Neutrophil (primary cell): ENCODE measurements around the gene DLG4.

Experiments used
- H3K27ac ChIP-seq: fragments of 200-600 bp; sonication (generic); 2 replicates; pipeline ENCODE4 v1.5.1; 2016; ENCODE audit warnings: mild to moderate bottlenecking, moderate library complexity
- H3K27me3 ChIP-seq: fragments of 200-600 bp; sonication (generic); 2 replicates; pipeline ENCODE4 v1.6.0; 2016; ENCODE audit warnings: mild to moderate bottlenecking
- H3K36me3 ChIP-seq: fragments of 200-600 bp; sonication (generic); 2 replicates; pipeline ENCODE4 v1.5.1; 2017
- H3K4me1 ChIP-seq, 2 experiments: fragments of 200-600 bp in 1 of 2; sonication (generic) in 1 of 2; 1 replicate in 1 of 2; 2 replicates in 1 of 2; pipeline versions ENCODE4 v1.5.1 to v1.6.1; 2013 to 2016; ENCODE audit warnings: low read depth in 1 of 2, low read length in 1 of 2, mild to moderate bottlenecking in 1 of 2, moderate library complexity in 1 of 2; ENCODE audit not compliant: control insufficient read depth in 1 of 2, insufficient read depth in 1 of 2
- H3K4me3 ChIP-seq, 2 experiments: fragments of 200-600 bp in 1 of 2; sonication (generic) in 1 of 2; 1 replicate in 1 of 2; 2 replicates in 1 of 2; pipeline ENCODE4 v1.5.1; 2013 to 2016; ENCODE audit warnings: low read depth in 1 of 2, low read length in 1 of 2, mild to moderate bottlenecking in 1 of 2, moderate library complexity in 1 of 2
- H3K9me3 ChIP-seq: fragments of 200-600 bp; sonication (generic); 2 replicates; pipeline ENCODE4 v1.5.1; 2016
- CTCF ChIP-seq: fragments of 200-600 bp; sonication (generic); IDR thresholded peaks from 2 replicates; pipeline ENCODE4 v1.5.1; 2016; ENCODE audit warnings: antibody characterized with exemption

DLG4 gene

GRCh38 chr17:7239091-7240027 is 19.7 kb upstream of the DLG4 start, which contains the start of gene PHF23:
PHF23 (minus strand) TSS chr17:7239457; CDS start chr17:7239279, 178 bp downstream.
- peak within 1 kb of the TSS; percentile 99 for H3K27ac ChIP-seq
- peaks cover 55% of the 10 kb centered on the region for H3K36me3 ChIP-seq
- peak within 1 kb of the TSS; percentile 84 to 98 for H3K4me3 ChIP-seq
- H3K9me3 ChIP-seq = no peaks in the 10 kb centered on the region
- peaks cover 58 to 64% of the 10 kb centered on the region in 2 experiments for H3K4me1 ChIP-seq
- no peaks in the 10 kb centered on the region for H3K27me3 ChIP-seq
- TF ChIP-seq CTCF = peak; percentile 72

- Histone ChIP-seq H3K4me1 (peaks cover 60 to 65% of the 10 kb centered on the region in 2 experiments), H3K9me3 (no peaks in the 10 kb centered on the region), H3K36me3 (peaks cover 48% of the 10 kb centered on the region), H3K27me3 (no peaks in the 10 kb centered on the region), H3K4me3 (peak overlapping the region; percentile 84 to 98), H3K27ac (peak overlapping the region; percentile 99)
- TF ChIP-seq CTCF = no peak
Measured at GRCh38 chr17:7238420-7239090, 18.9 kb upstream of the DLG4 start.

GRCh38 chr17:7237761-7238419 is 18.3 kb upstream of the DLG4 start:
- Histone ChIP-seq H3K9me3 (no peaks in the 10 kb centered on the region), H3K4me3 (peak overlapping the region; percentile 84 to 98), H3K36me3 (peaks cover 48% of the 10 kb centered on the region), H3K4me1 (peaks cover 62 to 65% of the 10 kb centered on the region in 2 experiments), H3K27ac (peak overlapping the region; percentile 99), H3K27me3 (no peaks in the 10 kb centered on the region)
- no peak for TF ChIP-seq CTCF

- no peak for TF ChIP-seq CTCF
- peaks cover 62 to 65% of the 10 kb centered on the region in 2 experiments for H3K4me1 ChIP-seq
- no peaks in the 10 kb centered on the region for H3K27me3 ChIP-seq
- peak overlapping the region; percentile 84 to 98 for H3K4me3 ChIP-seq
- peak overlapping the region; percentile 99 for H3K27ac ChIP-seq
- peaks cover 48% of the 10 kb centered on the region for H3K36me3 ChIP-seq
- H3K9me3 ChIP-seq = no peaks in the 10 kb centered on the region
Measured at GRCh38 chr17:7237266-7237760, 17.7 kb upstream of the DLG4 start.

GRCh38 chr17:7236808-7237207 is 17.2 kb upstream of the DLG4 start:
- H3K4me3 ChIP-seq = peak overlapping the region; percentile 84 to 98
- no peak for TF ChIP-seq CTCF

More at GRCh38 chr17:7236808-7237207, 17.2 kb upstream of the DLG4 start:
- H3K27me3 ChIP-seq = no peaks in the 10 kb centered on the region
- H3K36me3 ChIP-seq = peaks cover 48% of the 10 kb centered on the region
- peaks cover 62 to 64% of the 10 kb centered on the region in 2 experiments for H3K4me1 ChIP-seq
- peak overlapping the region; percentile 99 for H3K27ac ChIP-seq
- H3K9me3 ChIP-seq = no peaks in the 10 kb centered on the region
